Suprapubic skin (tissue), 4 donors: ENCODE measurements around the gene AHI1. TPM values are rescaled to one million over a fixed set of nuclear protein-coding genes. Genes with fewer than 3 reads are reported as not detected.
A peak's percentile ranks its signal among the peaks of the same experiment; 100 is the strongest.

Experiments used
- DNase-seq, 2 donors: peaks; one replicate each; pipeline ENCODE4 v3.0.0-alpha.2; 2019; ENCODE audit warnings: low spot score in 2 of 2
- H3K27ac ChIP-seq: fragments of 200-600 bp; sonication (generic); one replicate; pipeline ENCODE4 v1.5.1; 2019
- H3K27me3 ChIP-seq: fragments of 200-600 bp; sonication (generic); one replicate; pipeline ENCODE4 v1.5.1; 2019
- H3K36me3 ChIP-seq: fragments of 200-600 bp; sonication (generic); one replicate; pipeline ENCODE4 v1.5.1; 2019
- H3K4me1 ChIP-seq: fragments of 200-600 bp; sonication (generic); one replicate; pipeline ENCODE4 v1.5.1; 2019
- H3K4me3 ChIP-seq: fragments of 200-600 bp; sonication (generic); one replicate; pipeline ENCODE4 v1.5.1; 2019; ENCODE audit warnings: mild to moderate bottlenecking
- H3K9me3 ChIP-seq: fragments of 200-600 bp; sonication (generic); one replicate; pipeline ENCODE4 v1.5.1; 2019
- CTCF ChIP-seq, 2 donors: fragments of 200-600 bp in 1 of 2; fragments of 450-650 bp in 1 of 2; sonication (generic) in 1 of 2; IDR thresholded peaks; one replicate each; pipeline ENCODE4 v1.5.1; 2016 to 2019; ENCODE audit warnings: antibody characterized with exemption in 2 of 2, mild to moderate bottlenecking in 1 of 2, moderate library complexity in 1 of 2
- EP300 ChIP-seq: sonication (generic); formaldehyde crosslinking; IDR thresholded peaks from one replicate; pipeline ENCODE4 v1.6.1; 2017; ENCODE audit warnings: antibody characterized with exemption
- POLR2A ChIP-seq, 2 donors: fragments of 450-650 bp; IDR thresholded peaks; one replicate each; pipeline ENCODE4 v1.6.1; 2017; ENCODE audit warnings: antibody characterized with exemption in 2 of 2, mild to moderate bottlenecking in 2 of 2, moderate library complexity in 2 of 2
- POLR2AphosphoS5 ChIP-seq, 3 donors: sonication (generic); formaldehyde crosslinking; IDR thresholded peaks; one replicate each; pipeline ENCODE4 v1.6.1; 2017; ENCODE audit warnings: antibody characterized with exemption in 3 of 3
- WGBS: methylation state at CpG from one replicate; pipeline ENCODE4 v1.1.5; 2018; 5-methylcytosine and 5-hydroxymethylcytosine counted together
- total RNA-seq, 4 donors: library from RNA; depleted of rRNA; stranded (reverse); fragments of >200 nt; gene quantifications; one replicate each; pipeline ENCODE4 v1.1.0, GENCODE V29; 2016

The AHI1 gene
- total RNA-seq, 4 donors from 2014 or later = 12.1 to 53.6 (median 19.2) TPM

GRCh38 chr6:135461208-135461607, 36.3 kb downstream of the AHI1 start:
- TF ChIP-seq CTCF (IDR thresholded peaks at IDR 0.05) (no peak), POLR2AphosphoS5 (IDR thresholded peaks at IDR 0.05) (no peak), EP300 (no peak), POLR2A (IDR thresholded peaks at IDR 0.05) (no peak)
- H3K4me3 ChIP-seq = no peak overlapping the region
- peaks cover 26% of the 10 kb centered on the region for H3K36me3 ChIP-seq
- 41% methylated on average over 1 of the region's 1 CpG for WGBS
- no peak for DNase-seq
- H3K9me3 ChIP-seq = no peaks in the 10 kb centered on the region
- H3K27me3 ChIP-seq = no peaks in the 10 kb centered on the region
- H3K4me1 ChIP-seq = peaks cover 4% of the 10 kb centered on the region
- H3K27ac ChIP-seq = no peak overlapping the region

- H3K4me3 ChIP-seq = no peak overlapping the region
- H3K27me3 ChIP-seq = no peaks in the 10 kb centered on the region
- no peak for TF ChIP-seq EP300
- no peak for TF ChIP-seq POLR2AphosphoS5 (IDR thresholded peaks at IDR 0.05)
- no peak for TF ChIP-seq POLR2A (IDR thresholded peaks at IDR 0.05)
- no peak for TF ChIP-seq CTCF (IDR thresholded peaks at IDR 0.05)
- H3K4me1 ChIP-seq = peaks cover 4% of the 10 kb centered on the region
- DNase-seq = peak in 1 of 2 donors; percentile 69
- H3K9me3 ChIP-seq = no peaks in the 10 kb centered on the region
- peaks cover 12% of the 10 kb centered on the region for H3K36me3 ChIP-seq
- no peak overlapping the region for H3K27ac ChIP-seq
Measured at GRCh38 chr6:135458051-135458450, 39.5 kb downstream of the AHI1 start.

GRCh38 chr6:135451617-135452190, 45.8 kb downstream of the AHI1 start:
- no peak for DNase-seq
- TF ChIP-seq POLR2AphosphoS5 (IDR thresholded peaks at IDR 0.05) (no peak), CTCF (IDR thresholded peaks at IDR 0.05) (peak; percentile 19 to 61)
- peaks cover 10% of the 10 kb centered on the region for H3K36me3 ChIP-seq
- H3K27me3 ChIP-seq = no peaks in the 10 kb centered on the region
- H3K27ac ChIP-seq = no peak overlapping the region
- no peak overlapping the region for H3K4me3 ChIP-seq
- no peaks in the 10 kb centered on the region for H3K4me1 ChIP-seq
- H3K9me3 ChIP-seq = no peaks in the 10 kb centered on the region
- 9% methylated on average over 2 of the region's 2 CpGs for WGBS

- H3K36me3 ChIP-seq = peaks cover 20% of the 10 kb centered on the region
- H3K27me3 ChIP-seq = no peaks in the 10 kb centered on the region
- no peak for DNase-seq
- H3K27ac ChIP-seq = no peak overlapping the region
- TF ChIP-seq POLR2A (IDR thresholded peaks at IDR 0.05) = no peak
- no peak for TF ChIP-seq CTCF (IDR thresholded peaks at IDR 0.05)
- 92% methylated on average over 5 of the region's 5 CpGs for WGBS
- no peaks in the 10 kb centered on the region for H3K9me3 ChIP-seq
- H3K4me3 ChIP-seq = no peak overlapping the region
- no peaks in the 10 kb centered on the region for H3K4me1 ChIP-seq
Measured at GRCh38 chr6:135449246-135449645, 48.3 kb downstream of the AHI1 start.

- Histone ChIP-seq H3K4me1 (no peaks in the 10 kb centered on the region), H3K4me3 (no peak overlapping the region), H3K36me3 (peaks cover 39% of the 10 kb centered on the region), H3K9me3 (no peaks in the 10 kb centered on the region), H3K27me3 (no peaks in the 10 kb centered on the region), H3K27ac (no peak overlapping the region)
- WGBS = 78% methylated on average over 8 of the region's 8 CpGs
- no peak for DNase-seq
- TF ChIP-seq POLR2A (IDR thresholded peaks at IDR 0.05) = no peak
- TF ChIP-seq CTCF (IDR thresholded peaks at IDR 0.05) = no peak
- TF ChIP-seq EP300 = no peak
- TF ChIP-seq POLR2AphosphoS5 (IDR thresholded peaks at IDR 0.05) = no peak
Measured at GRCh38 chr6:135440087-135440792, 57.3 kb downstream of the AHI1 start.
